B cell (primary cell): Measurements from ENCODE around the gene PCYOX1L. TPM values are rescaled to one million over a fixed set of nuclear protein-coding genes. Genes with fewer than 3 reads are reported as not detected.

Source experiments
- ATAC-seq: fragments of 200-7000 bp; cut with Tn5 transposase; one replicate; pipeline ENCODE4 v1.10.0; 2021; ENCODE audit warnings: low read depth, mild to moderate bottlenecking, moderate number of reproducible peaks, moderate library complexity
- CTCF ChIA-PET: fragments of 350-600 bp; sonication (Branson Sonifier 250); formaldehyde crosslinking; loops from one replicate; lab custom pipeline; 2021; ENCODE audit warnings: antibody characterized with exemption, inconsistent platforms; lab: Charles Lee
- POLR2A ChIA-PET: fragments of 350-600 bp; sonication (Branson Sonifier 250); formaldehyde crosslinking; loops from one replicate; lab custom pipeline; 2021; ENCODE audit warnings: antibody characterized with exemption; lab: Charles Lee
- DNase-seq: peaks from one replicate; pipeline ENCODE4 v3.0.0; 2013
- H2AFZ ChIP-seq: 2 replicates; pipeline ENCODE4 v1.6.1; 2012; ENCODE audit warnings: mild to moderate bottlenecking, low read depth, low read length; ENCODE audit not compliant: insufficient read depth, poor library complexity, severe bottlenecking
- H3K27ac ChIP-seq, 2 donors: 1 replicate in 1 of 2; 2 replicates in 1 of 2; pipeline ENCODE4 v1.5.1; 2012 to 2013; ENCODE audit warnings: low read length in 2 of 2, mild to moderate bottlenecking in 2 of 2, moderate library complexity in 1 of 2
- H3K27me3 ChIP-seq, 4 experiments: fragments of 200-600 bp in 1 of 4; sonication (generic) in 1 of 4; replicated peaks in 1 of 4; 1 replicate in 2 of 4; 2 replicates in 2 of 4; pipeline versions ENCODE4 v1.6.1 to v1.7.0; 2013 to 2016; ENCODE audit warnings: low read length in 3 of 4, mild to moderate bottlenecking in 2 of 4, mixed read lengths in 1 of 4, moderate library complexity in 1 of 4; ENCODE audit not compliant: insufficient read depth in 4 of 4, control insufficient read depth in 3 of 4; ENCODE audit errors: control extremely low read depth in 1 of 4
- H3K36me3 ChIP-seq, 2 experiments: replicated peaks in 1 of 2; 1 replicate in 1 of 2; 2 replicates in 1 of 2; pipeline versions ENCODE4 v1.6.1 to v1.7.1; 2013; ENCODE audit warnings: low read length in 1 of 2; ENCODE audit not compliant: insufficient read depth in 2 of 2, control insufficient read depth in 1 of 2; ENCODE audit errors: control extremely low read depth in 1 of 2, extremely low read depth in 1 of 2
- H3K4me1 ChIP-seq, 2 donors: fragments of 200-600 bp in 1 of 2; sonication (generic) in 1 of 2; 1 replicate in 1 of 2; 2 replicates in 1 of 2; pipeline versions ENCODE4 v1.5.1 to v1.6.1; 2013 to 2017; ENCODE audit warnings: low read length in 2 of 2; ENCODE audit not compliant: control insufficient read depth in 2 of 2, insufficient read depth in 2 of 2
- H3K4me2 ChIP-seq: replicated peaks from 2 replicates; pipeline ENCODE3; 2012; ENCODE audit warnings: mild to moderate bottlenecking, low read depth, low read length; ENCODE audit not compliant: poor library complexity, severe bottlenecking
- H3K4me3 ChIP-seq, 5 experiments: fragments of 200-600 bp in 1 of 5; sonication (generic) in 1 of 5; 1 replicate in 3 of 5; 2 replicates in 2 of 5; pipeline versions ENCODE4 v1.5.1 to v1.7.0; 2011 to 2016; ENCODE audit warnings: low read length in 4 of 5, mild to moderate bottlenecking in 4 of 5, low read depth in 2 of 5, control low read depth in 1 of 5, moderate library complexity in 1 of 5; ENCODE audit not compliant: insufficient read depth in 1 of 5; ENCODE audit errors: control extremely low read depth in 1 of 5, extremely low read depth in 1 of 5
- H3K79me2 ChIP-seq: fragments of 200-600 bp; sonication (generic); one replicate; pipeline ENCODE4 v1.6.0; 2016; ENCODE audit warnings: low read length; ENCODE audit not compliant: control insufficient read depth, insufficient read depth
- H3K9ac ChIP-seq: fragments of 200-600 bp; sonication (generic); 2 replicates; pipeline ENCODE4 v1.6.1; 2017; ENCODE audit warnings: mild to moderate bottlenecking, low read length, moderate library complexity
- H3K9me3 ChIP-seq, 3 donors: one replicate each; pipeline versions ENCODE4 v1.6.1 to v1.7.1; 2013; ENCODE audit warnings: low read length in 2 of 3; ENCODE audit not compliant: control insufficient read depth in 2 of 3, insufficient read depth in 1 of 3; ENCODE audit errors: control extremely low read depth in 1 of 3
- H4K20me1 ChIP-seq: 2 replicates; pipeline ENCODE4 v1.6.0; 2012; ENCODE audit warnings: mild to moderate bottlenecking, low read length; ENCODE audit not compliant: insufficient read depth, control insufficient read depth, poor library complexity, severe bottlenecking
- H3K27ac Mint-ChIP-seq: one replicate; pipeline ENCODE4 v1.8.0; 2021; ENCODE audit warnings: mixed read lengths
- H3K27me3 Mint-ChIP-seq: one replicate; pipeline ENCODE4 v1.8.0; 2021; ENCODE audit warnings: mixed read lengths
- H3K4me1 Mint-ChIP-seq: one replicate; pipeline ENCODE4 v1.8.0; 2021; ENCODE audit warnings: mixed read lengths
- H3K4me3 Mint-ChIP-seq: one replicate; pipeline ENCODE4 v1.8.0; 2021; ENCODE audit warnings: mixed read lengths
- H3K9me3 Mint-ChIP-seq: one replicate; pipeline ENCODE4 v1.8.0; 2022; ENCODE audit warnings: mixed read lengths; ENCODE audit not compliant: insufficient read depth
- EZH2 ChIP-seq: IDR thresholded peaks from 2 replicates; pipeline ENCODE4 v1.6.1; 2012; ENCODE audit warnings: borderline replicate concordance, low read depth, mild to moderate bottlenecking, moderate library complexity, low read length; ENCODE audit not compliant: insufficient read depth, poor library complexity, severe bottlenecking
- WGBS: methylation state at CpG from one replicate; pipeline ENCODE4 v1.1.5; 2013; ENCODE audit warnings: missing lambda C conversion rate; ENCODE audit not compliant: insufficient coverage; 5-methylcytosine and 5-hydroxymethylcytosine counted together
- intact Hi-C: fragments of 100-400 bp; cut with micrococcal nuclease; formaldehyde crosslinking; loops from one replicate; pipeline ENCODE4 v1.10.0; 2022
- polyA plus RNA-seq: library from polyadenylated mRNA; depleted of rRNA; stranded (reverse); fragments of >200 nt; gene quantifications from 2 replicates; pipeline ENCODE4 v1.2.3, GENCODE V29; 2012
- total RNA-seq, 2 donors: library from RNA; stranded (reverse); fragments of 120-200 nt in 1 of 2; gene quantifications; 1 replicate in 1 of 2; 2 replicates in 1 of 2; pipeline versions ENCODE4 v1.2.3 to v1.2.4, GENCODE V29; 2013 to 2022
- TF ChIP-seq, protein P1 (sequence below): fragments of 200-600 bp; IDR thresholded peaks from one replicate; pipeline ENCODE4 v1.8.0; 2022; ENCODE audit warnings: antibody characterized with exemption, mild to moderate bottlenecking

Gene PCYOX1L
- total and polyA plus RNA-seq, 2 donors (not counting 1 experiment from before 2014, with no cell fraction given): 11.7 to 19.4 TPM

GRCh38 chr5:149372932-149373331, 15.1 kb downstream of the PCYOX1L start:
- Mint-ChIP-seq H3K4me3 (no peak overlapping the region), H3K9me3 (no peaks in the 10 kb centered on the region), H3K4me1 (peaks cover 5% of the 10 kb centered on the region), H3K27me3 (no peaks in the 10 kb centered on the region), H3K27ac (no peak overlapping the region)
- H4K20me1 ChIP-seq: no peaks in the 10 kb centered on the region
- H3K79me2 ChIP-seq: no peaks in the 10 kb centered on the region
- no peak for ATAC-seq
- no peak overlapping the region for H3K4me2 ChIP-seq
- no peak overlapping the region for H2AFZ ChIP-seq
- no peak for DNase-seq
- H3K27ac ChIP-seq: no peak overlapping the region
- H3K27me3 ChIP-seq: no peaks in the 10 kb centered on the region
- ChIA-PET POLR2A (no interaction called here), CTCF (interaction anchor here (0.8 to 8.0 kb wide), 11 partner anchors 9 to 192 kb away, joined by 3 to 134 read pairs (median 3); partner anchors contain the start of gene PCYOX1L)
- H3K4me1 ChIP-seq: no peaks in the 10 kb centered on the region
- H3K9ac ChIP-seq: no peak overlapping the region
- no peak overlapping the region for H3K4me3 ChIP-seq
- WGBS: no CpG with 5 or more reads among the region's 3 CpGs
- TF ChIP-seq, protein P1, sequence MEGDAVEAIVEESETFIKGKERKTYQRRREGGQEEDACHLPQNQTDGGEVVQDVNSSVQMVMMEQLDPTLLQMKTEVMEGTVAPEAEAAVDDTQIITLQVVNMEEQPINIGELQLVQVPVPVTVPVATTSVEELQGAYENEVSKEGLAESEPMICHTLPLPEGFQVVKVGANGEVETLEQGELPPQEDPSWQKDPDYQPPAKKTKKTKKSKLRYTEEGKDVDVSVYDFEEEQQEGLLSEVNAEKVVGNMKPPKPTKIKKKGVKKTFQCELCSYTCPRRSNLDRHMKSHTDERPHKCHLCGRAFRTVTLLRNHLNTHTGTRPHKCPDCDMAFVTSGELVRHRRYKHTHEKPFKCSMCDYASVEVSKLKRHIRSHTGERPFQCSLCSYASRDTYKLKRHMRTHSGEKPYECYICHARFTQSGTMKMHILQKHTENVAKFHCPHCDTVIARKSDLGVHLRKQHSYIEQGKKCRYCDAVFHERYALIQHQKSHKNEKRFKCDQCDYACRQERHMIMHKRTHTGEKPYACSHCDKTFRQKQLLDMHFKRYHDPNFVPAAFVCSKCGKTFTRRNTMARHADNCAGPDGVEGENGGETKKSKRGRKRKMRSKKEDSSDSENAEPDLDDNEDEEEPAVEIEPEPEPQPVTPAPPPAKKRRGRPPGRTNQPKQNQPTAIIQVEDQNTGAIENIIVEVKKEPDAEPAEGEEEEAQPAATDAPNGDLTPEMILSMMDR: no peak
- no peak for TF ChIP-seq EZH2
- H3K9me3 ChIP-seq: no peaks in the 10 kb centered on the region
- no peaks in the 10 kb centered on the region for H3K36me3 ChIP-seq
- intact Hi-C loops: no loop called here

DNA sequence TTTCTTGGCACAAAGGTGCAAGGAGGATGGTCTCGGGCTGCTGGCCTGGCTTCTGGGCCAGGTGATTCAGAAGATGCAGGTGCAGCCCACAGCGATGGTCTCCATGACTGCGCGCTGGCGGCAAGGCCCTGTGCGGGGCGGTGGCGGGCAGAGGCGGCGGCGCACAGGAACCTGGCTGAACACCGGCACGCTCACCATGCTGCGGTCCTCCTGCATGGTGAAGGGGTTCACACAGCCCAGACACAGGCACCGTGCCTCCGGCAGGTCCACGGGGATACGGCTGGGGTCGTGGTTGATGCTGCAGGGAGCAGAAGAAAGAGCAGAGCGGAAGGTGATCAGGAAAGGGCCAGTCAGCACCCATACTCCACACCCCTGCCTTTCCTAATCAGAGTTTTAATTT, 16.5 kb downstream of the PCYOX1L start:
- 98% methylated on average over 19 of the region's 20 CpGs for WGBS
- CTCF ChIA-PET: interaction anchor here (1.3 to 8.0 kb wide), 3 partner anchors 13 to 191 kb away, joined by 4 to 134 read pairs (median 8); no protein-coding TSS in a partner anchor

More for the DNA sequence above, 16.5 kb downstream of the PCYOX1L start:
- H4K20me1 ChIP-seq: no peaks in the 10 kb centered on the region
- H3K4me2 ChIP-seq: no peak overlapping the region
- DNase-seq (no peak), ATAC-seq (no peak)
- H3K79me2 ChIP-seq: no peaks in the 10 kb centered on the region
- no peaks in the 10 kb centered on the region for H3K27me3 ChIP-seq
- intact Hi-C loops: no loop called here
- Mint-ChIP-seq H3K27me3 (no peaks in the 10 kb centered on the region), H3K9me3 (no peaks in the 10 kb centered on the region), H3K4me1 (peaks cover 4% of the 10 kb centered on the region), H3K4me3 (no peak overlapping the region), H3K27ac (no peak overlapping the region)
- H3K36me3 ChIP-seq: no peaks in the 10 kb centered on the region
- POLR2A ChIA-PET: no interaction called here
- H3K9ac ChIP-seq: no peak overlapping the region
- H2AFZ ChIP-seq: no peak overlapping the region
- no peak overlapping the region for H3K27ac ChIP-seq
- TF ChIP-seq, protein P1: no peak
- no peaks in the 10 kb centered on the region for H3K9me3 ChIP-seq
- no peaks in the 10 kb centered on the region for H3K4me1 ChIP-seq
- no peak overlapping the region for H3K4me3 ChIP-seq
